Endothelial cell (in vitro differentiated cells): ENCODE results near the gene TMED1. TPM values are rescaled to one million over a fixed set of nuclear protein-coding genes. Genes with fewer than 3 reads are reported as not detected.

Experiments
- DNase-seq: peaks from one replicate; pipeline ENCODE4 v3.0.0; 2021; ENCODE audit warnings: low spot score
- H3K27ac Mint-ChIP-seq: one replicate; pipeline ENCODE4 v1.8.0; 2021; ENCODE audit warnings: mixed read lengths, inconsistent platforms; ENCODE audit not compliant: unreplicated experiment
- H3K27me3 Mint-ChIP-seq: one replicate; pipeline ENCODE4 v1.8.0; 2021; ENCODE audit warnings: mild to moderate bottlenecking, moderate library complexity, mixed read lengths, inconsistent platforms; ENCODE audit not compliant: unreplicated experiment
- H3K36me3 Mint-ChIP-seq: one replicate; pipeline ENCODE4 v1.8.0; 2021; ENCODE audit warnings: mild to moderate bottlenecking, low read depth, mixed read lengths, inconsistent platforms; ENCODE audit not compliant: unreplicated experiment
- H3K4me1 Mint-ChIP-seq: one replicate; pipeline ENCODE4 v1.8.0; 2021; ENCODE audit warnings: mild to moderate bottlenecking, mixed read lengths, inconsistent platforms; ENCODE audit not compliant: unreplicated experiment
- H3K4me3 Mint-ChIP-seq: one replicate; pipeline ENCODE4 v1.8.0; 2021; ENCODE audit warnings: mild to moderate bottlenecking, mixed read lengths, inconsistent platforms; ENCODE audit not compliant: unreplicated experiment
- H3K9me3 Mint-ChIP-seq: one replicate; pipeline ENCODE4 v1.8.0; 2021; ENCODE audit warnings: mixed read lengths, inconsistent platforms; ENCODE audit not compliant: unreplicated experiment
- CTCF ChIP-seq: fragments of 200-600 bp; sonication (generic); IDR thresholded peaks from one replicate; pipeline ENCODE4 v1.5.0; 2021; ENCODE audit warnings: antibody characterized with exemption; ENCODE audit not compliant: unreplicated experiment
- total RNA-seq: library from RNA; stranded (reverse); fragmentation: NEBNext Ultra II Directional; extraction: Animal tissue kit (Norgen Biotek cat#: 25700); gene quantifications from one replicate; pipeline ENCODE4 v1.2.1, GENCODE V29; 2021; ENCODE audit not compliant: unreplicated experiment

The TMED1 gene
- total RNA-seq, 1 donor from 2014 or later: 22.1 TPM

- H3K27ac Mint-ChIP-seq: no peak overlapping the region
- peaks cover 5% of the 10 kb centered on the region for H3K36me3 Mint-ChIP-seq
- no peaks in the 10 kb centered on the region for H3K4me1 Mint-ChIP-seq
- H3K27me3 Mint-ChIP-seq: peaks cover 7% of the 10 kb centered on the region
- TF ChIP-seq CTCF: no peak
- H3K4me3 Mint-ChIP-seq: no peak overlapping the region
- DNase-seq: no peak
- H3K9me3 Mint-ChIP-seq: no peaks in the 10 kb centered on the region
Observed at GRCh38 chr19:10852941-10853340, 16.9 kb upstream of the TMED1 start.

- Mint-ChIP-seq H3K4me1 (no peaks in the 10 kb centered on the region), H3K9me3 (no peaks in the 10 kb centered on the region), H3K27ac (no peak overlapping the region), H3K27me3 (peaks cover 7% of the 10 kb centered on the region), H3K4me3 (no peak overlapping the region), H3K36me3 (peaks cover 5% of the 10 kb centered on the region)
- DNase-seq: no peak
- TF ChIP-seq CTCF: no peak
Observed at GRCh38 chr19:10852098-10852800, 16.2 kb upstream of the TMED1 start.

- H3K9me3 Mint-ChIP-seq: no peaks in the 10 kb centered on the region
- H3K4me3 Mint-ChIP-seq: no peak overlapping the region
- DNase-seq: no peak
- TF ChIP-seq CTCF: no peak
- H3K27me3 Mint-ChIP-seq: peaks cover 5% of the 10 kb centered on the region
- peaks cover 9% of the 10 kb centered on the region for H3K36me3 Mint-ChIP-seq
- H3K4me1 Mint-ChIP-seq: no peaks in the 10 kb centered on the region
- no peak overlapping the region for H3K27ac Mint-ChIP-seq
Observed at GRCh38 chr19:10850631-10851030, 14.6 kb upstream of the TMED1 start.

GRCh38 chr19:10848230-10848856 is 12.3 kb upstream of the TMED1 start, which contains the start of gene C19orf38:
C19orf38 (plus strand) TSS chr19:10848415; CDS start chr19:10848509, 94 bp downstream.
- peaks cover 9% of the 10 kb centered on the region for H3K36me3 Mint-ChIP-seq

More at GRCh38 chr19:10848230-10848856, 12.3 kb upstream of the TMED1 start, which contains the start of gene C19orf38:
- no peak within 1 kb of the TSS for H3K27ac Mint-ChIP-seq
- H3K9me3 Mint-ChIP-seq: no peaks in the 10 kb centered on the region
- H3K4me3 Mint-ChIP-seq: no peak within 1 kb of the TSS
- peaks cover 5% of the 10 kb centered on the region for H3K27me3 Mint-ChIP-seq
- no peak for TF ChIP-seq CTCF
- no peaks in the 10 kb centered on the region for H3K4me1 Mint-ChIP-seq
- no peak for DNase-seq
